Measurements from ENCODE around the gene UROS.
A peak's percentile ranks its signal among the peaks of the same experiment; 100 is the strongest.

The UROS gene

DNA sequence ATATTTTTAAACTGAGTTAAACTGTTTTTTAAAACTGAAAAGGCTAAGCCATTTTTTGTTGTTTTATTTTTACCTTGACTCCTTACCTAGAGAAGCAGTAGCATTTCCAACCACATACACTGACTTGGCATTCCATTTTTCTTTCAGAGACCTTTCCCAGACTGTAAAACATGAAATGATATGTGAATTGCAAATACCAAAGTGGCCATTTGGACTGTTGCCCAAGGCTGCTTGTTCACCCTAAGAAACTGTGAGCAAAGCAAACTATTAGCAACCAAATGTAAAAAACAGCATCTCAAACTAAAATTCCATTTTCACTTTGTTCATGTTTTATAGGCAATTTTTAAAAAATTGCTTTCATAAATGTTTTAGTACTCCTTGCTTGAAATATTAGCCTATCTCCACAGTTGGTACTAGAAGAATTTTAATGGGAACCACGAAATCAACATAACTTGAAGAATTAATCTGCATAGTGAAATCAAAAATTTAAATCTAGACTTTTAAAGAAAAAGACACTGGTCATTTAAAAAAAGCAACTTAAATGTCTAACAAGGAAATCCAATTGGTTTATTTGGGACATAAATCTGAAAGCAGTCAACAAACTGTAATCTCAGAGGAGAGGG lies 10.8 kb downstream of the UROS start:
- peaks cover 52% of the 10 kb centered on the region for H3K36me3 Mint-ChIP-seq (ENCODE audit: low read depth)
- peak overlapping the region in 1 of 3 experiments; percentile 46 for H3K27ac Mint-ChIP-seq
- peaks cover 24% of the 10 kb centered on the region for H3K4me1 Mint-ChIP-seq
- TF ChIP-seq, protein P1, sequence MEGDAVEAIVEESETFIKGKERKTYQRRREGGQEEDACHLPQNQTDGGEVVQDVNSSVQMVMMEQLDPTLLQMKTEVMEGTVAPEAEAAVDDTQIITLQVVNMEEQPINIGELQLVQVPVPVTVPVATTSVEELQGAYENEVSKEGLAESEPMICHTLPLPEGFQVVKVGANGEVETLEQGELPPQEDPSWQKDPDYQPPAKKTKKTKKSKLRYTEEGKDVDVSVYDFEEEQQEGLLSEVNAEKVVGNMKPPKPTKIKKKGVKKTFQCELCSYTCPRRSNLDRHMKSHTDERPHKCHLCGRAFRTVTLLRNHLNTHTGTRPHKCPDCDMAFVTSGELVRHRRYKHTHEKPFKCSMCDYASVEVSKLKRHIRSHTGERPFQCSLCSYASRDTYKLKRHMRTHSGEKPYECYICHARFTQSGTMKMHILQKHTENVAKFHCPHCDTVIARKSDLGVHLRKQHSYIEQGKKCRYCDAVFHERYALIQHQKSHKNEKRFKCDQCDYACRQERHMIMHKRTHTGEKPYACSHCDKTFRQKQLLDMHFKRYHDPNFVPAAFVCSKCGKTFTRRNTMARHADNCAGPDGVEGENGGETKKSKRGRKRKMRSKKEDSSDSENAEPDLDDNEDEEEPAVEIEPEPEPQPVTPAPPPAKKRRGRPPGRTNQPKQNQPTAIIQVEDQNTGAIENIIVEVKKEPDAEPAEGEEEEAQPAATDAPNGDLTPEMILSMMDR (IDR thresholded peaks at IDR 0.05; ENCODE audit: unreplicated experiment in 3 of 3), result no peak
- H3K9me3 Mint-ChIP-seq, result no peaks in the 10 kb centered on the region
- no peaks in the 10 kb centered on the region for H3K27me3 Mint-ChIP-seq (ENCODE audit: low read depth)
- no peak overlapping the region for H3K4me3 Mint-ChIP-seq

DNA sequence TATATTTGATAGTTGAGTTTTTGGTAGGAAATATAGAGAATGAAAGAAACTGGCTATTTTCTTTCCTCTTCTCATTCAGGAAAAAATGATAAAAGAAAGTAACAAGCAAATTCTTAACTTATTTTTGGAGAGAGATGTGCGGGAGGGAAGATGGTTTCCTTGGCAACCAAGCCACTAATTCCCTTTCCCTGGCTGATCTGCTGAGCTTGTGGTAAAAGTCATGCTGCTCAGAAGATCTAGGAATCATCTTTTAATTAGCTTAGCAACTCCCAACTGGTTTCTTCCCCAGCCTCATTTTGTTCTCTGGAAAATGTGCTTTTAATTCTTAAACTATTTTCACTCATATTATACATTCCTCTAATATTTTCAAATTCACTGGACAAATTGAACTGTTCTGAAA lies 11.8 kb downstream of the UROS start:
- Mint-ChIP-seq H3K4me1 (peaks cover 23% of the 10 kb centered on the region), H3K27ac (peak overlapping the region in 2 of 3 experiments; percentile 53 to 79), H3K27me3 (ENCODE audit: low read depth) (no peaks in the 10 kb centered on the region), H3K4me3 (no peak overlapping the region), H3K36me3 (ENCODE audit: low read depth) (peaks cover 61% of the 10 kb centered on the region), H3K9me3 (no peaks in the 10 kb centered on the region)
- TF ChIP-seq, protein P1 (IDR thresholded peaks at IDR 0.05; ENCODE audit: unreplicated experiment in 3 of 3), result no peak

DNA sequence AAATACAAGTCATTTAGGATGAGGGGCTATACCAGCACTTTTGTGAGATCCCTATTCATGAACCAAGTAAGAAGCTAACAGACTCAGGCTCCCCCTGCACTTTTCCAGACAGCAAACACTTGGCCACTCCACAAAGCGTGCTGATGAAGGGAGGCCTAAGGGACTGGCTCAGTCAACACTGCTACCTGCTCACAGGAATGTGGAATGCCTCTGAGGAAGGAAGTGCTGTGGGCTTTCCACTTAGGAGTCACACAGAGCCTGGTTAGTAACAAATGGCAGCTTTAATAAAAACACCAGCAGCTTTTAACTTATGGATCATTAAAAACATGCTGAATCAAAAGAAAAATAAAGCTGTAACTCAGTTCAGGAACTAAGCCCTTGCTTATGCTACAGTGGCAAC lies 15.0 kb downstream of the UROS start:
- Mint-ChIP-seq H3K9me3 (no peaks in the 10 kb centered on the region), H3K36me3 (ENCODE audit: low read depth) (peaks cover 50% of the 10 kb centered on the region), H3K4me1 (peaks cover 4% of the 10 kb centered on the region), H3K4me3 (no peak overlapping the region), H3K27ac (no peak overlapping the region), H3K27me3 (ENCODE audit: low read depth) (no peaks in the 10 kb centered on the region)
- TF ChIP-seq, protein P1 (IDR thresholded peaks at IDR 0.05; ENCODE audit: unreplicated experiment in 3 of 3), result no peak

DNA sequence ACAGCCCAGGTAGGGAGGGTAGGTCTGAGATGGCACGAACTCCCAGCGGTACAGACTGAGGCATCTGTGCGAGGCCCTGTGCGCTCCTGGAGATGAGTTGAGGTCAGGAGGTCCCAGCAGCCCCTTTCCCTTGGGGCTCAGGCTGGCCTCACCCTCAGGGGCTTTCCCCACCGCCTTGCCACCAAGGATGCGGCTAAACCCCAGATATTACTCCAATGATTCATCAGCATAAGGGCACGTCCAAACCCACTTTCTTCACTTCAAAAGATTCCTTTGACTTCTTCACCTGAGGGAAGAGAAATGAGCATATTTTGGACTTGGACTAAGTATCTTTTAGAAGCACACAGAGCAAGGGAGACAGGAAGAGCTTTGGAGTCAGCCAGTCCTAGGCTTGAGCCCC lies 20.3 kb downstream of the UROS start:
- H3K27ac Mint-ChIP-seq, result no peak overlapping the region
- H3K9me3 Mint-ChIP-seq, result no peaks in the 10 kb centered on the region
- peaks cover 43% of the 10 kb centered on the region for H3K36me3 Mint-ChIP-seq (ENCODE audit: low read depth)
- TF ChIP-seq, protein P1 (IDR thresholded peaks at IDR 0.05; ENCODE audit: unreplicated experiment in 3 of 3), result no peak
- H3K4me3 Mint-ChIP-seq, result no peak overlapping the region
- H3K27me3 Mint-ChIP-seq (ENCODE audit: low read depth), result no peaks in the 10 kb centered on the region
- peaks cover 4% of the 10 kb centered on the region for H3K4me1 Mint-ChIP-seq

DNA sequence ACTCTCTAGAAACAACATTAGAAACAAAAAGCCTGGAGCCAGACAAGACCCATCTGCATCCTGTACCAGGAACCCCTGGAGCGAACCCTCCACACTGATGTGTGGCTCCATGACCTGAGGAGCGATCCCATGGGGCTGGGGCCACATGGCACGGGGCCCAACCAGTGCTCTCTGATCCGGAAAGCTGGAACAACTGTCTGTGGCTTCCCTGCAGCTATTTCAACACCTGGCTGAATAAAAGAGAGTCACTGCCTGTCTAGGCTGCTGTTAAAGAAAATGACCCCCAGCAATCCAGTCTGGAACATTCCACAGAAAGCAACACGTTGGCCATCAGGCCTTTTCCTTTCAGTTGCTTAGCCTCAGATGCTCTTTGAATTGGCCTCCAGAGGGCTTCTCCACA lies 20.9 kb downstream of the UROS start:
- Mint-ChIP-seq H3K27ac (no peak overlapping the region), H3K4me1 (peaks cover 4% of the 10 kb centered on the region)
- TF ChIP-seq, protein P1 (IDR thresholded peaks at IDR 0.05; ENCODE audit: unreplicated experiment in 3 of 3), result no peak

DNA sequence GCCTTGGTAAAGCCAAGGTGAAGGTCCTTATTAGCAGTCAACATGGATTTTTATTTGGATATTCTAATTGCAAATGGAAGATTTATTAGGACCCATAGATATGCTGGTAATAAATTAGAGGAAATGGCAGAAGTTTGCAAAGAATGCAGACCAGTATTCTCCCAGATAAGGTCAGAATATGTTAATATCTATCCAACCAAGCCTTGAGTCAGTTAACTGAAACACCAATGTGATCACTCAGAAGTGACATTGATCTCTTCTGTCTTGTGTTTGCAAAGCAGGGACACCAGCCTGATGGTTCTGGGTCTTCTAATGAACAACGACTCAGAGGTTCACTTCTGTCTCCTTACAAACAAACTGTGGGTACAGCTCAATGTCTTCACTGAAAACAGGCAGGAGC lies 21.5 kb downstream of the UROS start:
- TF ChIP-seq, protein P1 (IDR thresholded peaks at IDR 0.05; ENCODE audit: unreplicated experiment in 3 of 3), result no peak
- Mint-ChIP-seq H3K9me3 (no peaks in the 10 kb centered on the region), H3K36me3 (ENCODE audit: low read depth) (peaks cover 38% of the 10 kb centered on the region), H3K27ac (no peak overlapping the region), H3K4me3 (no peak overlapping the region), H3K27me3 (ENCODE audit: low read depth) (no peaks in the 10 kb centered on the region), H3K4me1 (peaks cover 4% of the 10 kb centered on the region)

More for the DNA sequence above, 20.9 kb downstream of the UROS start:
- Mint-ChIP-seq H3K9me3 (no peaks in the 10 kb centered on the region), H3K4me3 (no peak overlapping the region), H3K36me3 (ENCODE audit: low read depth) (peaks cover 41% of the 10 kb centered on the region), H3K27me3 (ENCODE audit: low read depth) (no peaks in the 10 kb centered on the region)
